ENCODE results near the gene SOHLH1. TPM values are rescaled to one million over a fixed set of nuclear protein-coding genes. Genes with fewer than 3 reads are reported as not detected.

Gene SOHLH1
- total RNA-seq, 4 donors from 2014 or later: not detected

DNA sequence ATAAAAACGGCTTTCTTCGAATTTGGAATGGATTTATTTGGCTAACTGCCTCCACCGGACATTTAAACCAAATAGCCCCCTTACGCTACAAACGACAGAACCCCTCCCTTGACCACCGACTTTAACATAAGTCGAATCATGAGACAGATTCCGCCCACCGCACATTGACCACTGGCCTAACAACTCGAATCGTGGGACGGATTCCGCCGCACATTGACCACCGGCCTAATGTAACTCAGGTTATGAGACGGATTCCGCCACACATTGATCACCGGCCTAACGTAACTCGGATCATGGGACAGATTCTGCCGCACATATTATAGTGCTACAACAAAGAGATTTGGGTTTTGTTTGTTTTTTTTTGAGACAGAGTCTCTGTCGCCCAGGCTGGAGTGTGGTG, 38.9 kb downstream of the SOHLH1 start:
- DNase-seq (ENCODE audit: extremely low spot score): no peak
- Histone ChIP-seq H3K4me3 (no peak overlapping the region), H3K27ac (replicated peaks in 1 of 4) (no peak overlapping the region), H3K36me3 (no peaks in the 10 kb centered on the region), H3K27me3 (peaks cover 0 to 48% (median 0%) of the 10 kb centered on the region in 4 donors), H3K4me1 (no peaks in the 10 kb centered on the region), H3K9me3 (no peaks in the 10 kb centered on the region)
- TF ChIP-seq EP300 (IDR thresholded peaks at IDR 0.05) (no peak), CTCF (IDR thresholded peaks at IDR 0.05) (no peak), POLR2AphosphoS5 (IDR thresholded peaks at IDR 0.05) (no peak), POLR2A (IDR thresholded peaks at IDR 0.05; ENCODE audit: low read depth) (no peak)
- 90% methylated on average over 22 of the region's 22 CpGs for WGBS
- intact Hi-C loops (cut with DNase I): no loop called here

DNA sequence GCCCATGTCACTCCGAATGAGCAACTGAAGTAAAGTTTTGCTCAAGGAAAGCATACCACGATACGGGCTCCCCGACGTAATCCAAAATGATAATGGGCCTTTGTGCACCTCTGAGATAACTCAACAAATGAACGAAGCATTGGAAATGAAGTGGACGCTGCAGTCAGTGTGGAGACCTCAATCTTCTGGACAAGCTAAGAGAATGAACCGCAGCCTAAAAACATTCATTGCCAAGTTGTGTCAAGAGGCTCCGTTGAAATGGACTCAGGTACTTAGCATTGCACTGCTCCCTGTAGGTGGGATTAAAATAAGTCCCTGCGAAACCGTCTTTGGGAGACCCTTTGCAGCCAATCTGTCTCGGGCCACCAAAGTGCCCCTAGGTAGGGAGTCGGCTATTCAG, 40.0 kb downstream of the SOHLH1 start:
- H3K4me3 ChIP-seq: no peak overlapping the region
- TF ChIP-seq POLR2A (IDR thresholded peaks at IDR 0.05; ENCODE audit: low read depth) (no peak), CTCF (IDR thresholded peaks at IDR 0.05) (no peak), POLR2AphosphoS5 (IDR thresholded peaks at IDR 0.05) (no peak), EP300 (IDR thresholded peaks at IDR 0.05) (no peak)
- peaks cover 0 to 44% (median 0%) of the 10 kb centered on the region in 4 donors for H3K27me3 ChIP-seq
- DNase-seq (ENCODE audit: extremely low spot score): no peak
- H3K27ac ChIP-seq (replicated peaks in 1 of 4): no peak overlapping the region
- H3K4me1 ChIP-seq: no peaks in the 10 kb centered on the region
- H3K36me3 ChIP-seq: no peaks in the 10 kb centered on the region
- 84% methylated on average over 13 of the region's 13 CpGs for WGBS
- no peaks in the 10 kb centered on the region for H3K9me3 ChIP-seq
- intact Hi-C loops (cut with DNase I): no loop called here

DNA sequence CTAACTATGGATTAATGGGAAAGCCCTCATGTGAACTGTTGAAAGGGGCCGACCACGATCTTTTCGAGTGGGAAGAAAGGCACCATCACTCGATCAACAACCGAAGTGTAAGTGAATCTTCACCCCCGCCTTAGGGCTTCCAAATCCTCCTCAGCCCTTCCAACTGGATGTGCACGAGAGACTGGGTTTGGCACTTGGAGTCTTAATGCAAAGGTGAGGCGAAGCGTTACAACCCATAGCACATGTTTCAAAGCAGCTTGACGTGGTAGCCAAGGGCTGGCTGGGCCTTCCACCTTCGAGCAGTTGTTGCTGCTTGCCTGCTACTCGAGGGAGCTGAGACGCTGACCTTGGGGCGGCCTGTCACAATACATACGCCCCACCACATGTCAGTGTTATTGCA, 41.9 kb downstream of the SOHLH1 start:
- Histone ChIP-seq H3K27ac (replicated peaks in 1 of 4) (no peak overlapping the region), H3K4me3 (no peak overlapping the region), H3K4me1 (no peaks in the 10 kb centered on the region), H3K9me3 (no peaks in the 10 kb centered on the region), H3K36me3 (no peaks in the 10 kb centered on the region), H3K27me3 (peaks cover 0 to 33% (median 0%) of the 10 kb centered on the region in 4 donors)
- no peak for TF ChIP-seq EP300 (IDR thresholded peaks at IDR 0.05)
- TF ChIP-seq CTCF (IDR thresholded peaks at IDR 0.05): no peak
- no peak for TF ChIP-seq POLR2A (IDR thresholded peaks at IDR 0.05; ENCODE audit: low read depth)
- TF ChIP-seq POLR2AphosphoS5 (IDR thresholded peaks at IDR 0.05): no peak
- intact Hi-C loops (cut with DNase I): no loop called here
- WGBS: 92% methylated on average over 9 of the region's 15 CpGs
- DNase-seq (ENCODE audit: extremely low spot score): no peak

- no peak overlapping the region for H3K4me3 ChIP-seq
- H3K27ac ChIP-seq (replicated peaks in 1 of 4): no peak overlapping the region
- H3K4me1 ChIP-seq: no peaks in the 10 kb centered on the region
- WGBS: 58% methylated on average over 5 of the region's 8 CpGs
- no peak for DNase-seq (ENCODE audit: extremely low spot score)
- H3K27me3 ChIP-seq: peaks cover 0 to 27% (median 0%) of the 10 kb centered on the region in 4 donors
- no peaks in the 10 kb centered on the region for H3K36me3 ChIP-seq
- TF ChIP-seq CTCF (IDR thresholded peaks at IDR 0.05): no peak
- no peak for TF ChIP-seq EP300 (IDR thresholded peaks at IDR 0.05)
- TF ChIP-seq POLR2AphosphoS5 (IDR thresholded peaks at IDR 0.05): no peak
- no peak for TF ChIP-seq POLR2A (IDR thresholded peaks at IDR 0.05; ENCODE audit: low read depth)
- intact Hi-C loops (cut with DNase I): no loop called here
- H3K9me3 ChIP-seq: no peaks in the 10 kb centered on the region
These were observed 44.0 kb downstream of the SOHLH1 start for GRCh38 chr9:135655317-135655716.

- Histone ChIP-seq H3K27me3 (peaks cover 0 to 22% (median 0%) of the 10 kb centered on the region in 4 donors), H3K4me1 (no peaks in the 10 kb centered on the region), H3K36me3 (no peaks in the 10 kb centered on the region), H3K4me3 (no peak overlapping the region), H3K27ac (replicated peaks in 1 of 4) (no peak overlapping the region), H3K9me3 (peaks cover 0 to 38% (median 29%) of the 10 kb centered on the region in 4 donors)
- intact Hi-C loops (cut with DNase I): no loop called here
- TF ChIP-seq EP300 (IDR thresholded peaks at IDR 0.05) (no peak), POLR2A (IDR thresholded peaks at IDR 0.05; ENCODE audit: low read depth) (no peak), POLR2AphosphoS5 (IDR thresholded peaks at IDR 0.05) (no peak), CTCF (IDR thresholded peaks at IDR 0.05) (no peak)
- DNase-seq (ENCODE audit: extremely low spot score): peak; percentile 66
- WGBS: 92% methylated on average over 17 of the region's 17 CpGs
These were observed 48.9 kb downstream of the SOHLH1 start for GRCh38 chr9:135650408-135650807.

Measured in esophagus muscularis mucosa (tissue), 4 donors.